DMS53 treated with DMSO at 0.1 percent for 48 hours (cell line): ENCODE data around the gene RPL18A.
"Not testable (repeated sequence)": the region's sequence is repeated elsewhere in the genome, so short reads cannot be mapped to it uniquely, and the experiment has no call there.

ENCODE experiments used
- DNase-seq: peaks from one replicate; lab custom pipeline; 2025; ENCODE audit not compliant: unreplicated experiment; lab: John Stamatoyannopoulos, UW

RPL18A gene

GRCh38 chr19:17866312-17866963 is 6.7 kb downstream of the RPL18A start:
- DNase-seq, result no peak

DNA sequence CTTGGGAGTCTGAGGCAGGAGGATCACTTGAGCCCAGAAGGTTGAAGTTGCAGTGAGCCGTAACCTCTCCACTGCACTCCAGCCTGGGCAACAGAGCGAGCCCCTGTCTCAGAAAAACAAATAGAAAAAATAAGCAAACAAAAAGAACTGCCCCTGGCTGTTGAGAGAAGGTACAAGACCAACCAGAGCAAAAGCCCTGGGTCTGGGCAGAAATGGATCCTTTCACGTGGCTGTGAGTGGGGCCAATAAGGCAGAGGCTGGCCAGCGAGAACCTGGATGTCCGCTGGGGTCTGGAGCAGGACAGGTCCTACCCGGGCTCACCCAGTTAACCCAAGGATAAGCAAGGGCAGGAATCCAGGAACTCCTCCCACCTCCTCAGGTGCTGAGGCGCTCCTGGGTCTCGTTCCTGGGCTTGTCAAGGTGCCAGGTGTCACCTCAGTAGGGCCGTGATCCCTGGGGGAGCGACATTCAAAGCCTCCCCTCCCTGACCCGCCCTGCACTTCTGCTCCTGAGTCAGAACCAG is 7.3 kb downstream of the RPL18A start:
- no peak for DNase-seq

DNA sequence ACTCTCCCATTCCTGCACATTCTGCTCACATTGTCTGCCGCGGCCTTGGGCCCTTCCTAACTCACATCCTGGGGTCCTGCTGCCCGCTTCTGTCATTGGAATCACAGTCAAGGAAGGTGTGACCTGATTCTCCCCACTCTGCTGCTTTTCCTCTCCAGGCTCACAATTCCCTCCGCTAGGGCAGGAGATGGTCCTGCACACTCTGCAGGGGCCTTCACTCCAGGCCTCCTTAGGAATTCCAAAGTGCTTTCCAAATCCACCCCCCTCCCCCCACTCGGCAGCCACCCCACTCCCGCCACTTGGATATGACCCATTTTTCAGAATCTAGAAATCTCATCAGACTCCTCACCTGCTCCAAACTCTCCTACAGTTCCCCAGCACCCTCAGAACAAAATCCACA is 9.0 kb downstream of the RPL18A start:
- no peak for DNase-seq

DNA sequence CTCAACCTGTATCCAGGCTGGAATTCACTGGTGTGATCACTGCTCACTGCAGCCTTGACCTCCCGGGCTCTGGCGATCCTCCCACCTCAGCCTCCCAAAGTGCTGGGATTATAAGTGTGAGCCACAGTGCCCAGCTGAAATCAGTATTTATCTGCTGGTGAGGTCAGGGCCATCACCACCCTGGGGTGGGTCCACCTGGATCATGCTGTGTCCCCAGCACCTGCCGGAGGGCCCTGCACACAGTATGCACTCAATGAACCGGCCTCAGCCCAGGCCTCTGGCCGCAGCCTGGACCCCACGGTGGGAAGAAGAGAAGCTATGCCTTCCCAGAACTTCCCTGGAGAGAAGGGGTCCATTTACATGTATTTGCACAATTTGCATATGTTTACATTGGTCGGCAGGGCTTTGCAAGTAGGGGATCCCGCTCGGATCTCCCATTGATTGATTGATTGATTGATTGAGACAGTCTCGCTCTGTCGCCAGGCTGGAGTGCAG is 9.5 kb downstream of the RPL18A start:
- no peak for DNase-seq

GRCh38 chr19:17871032-17871877 is 11.5 kb downstream of the RPL18A start:
- DNase-seq, result no peak

- DNase-seq, result no peak
Observed at GRCh38 chr19:17871878-17872250, 12.2 kb downstream of the RPL18A start, which contains the start of gene SLC5A5. Gene SLC5A5, plus strand, starts transcription at chr19:17871945. Its CDS starts 375 bp downstream, at chr19:17872320.

GRCh38 chr19:17872251-17873001 is 12.7 kb downstream of the RPL18A start:
- peak; percentile 14 for DNase-seq

GRCh38 chr19:17873786-17874757 is 14.4 kb downstream of the RPL18A start:
- DNase-seq, result peak; percentile 19

DNA sequence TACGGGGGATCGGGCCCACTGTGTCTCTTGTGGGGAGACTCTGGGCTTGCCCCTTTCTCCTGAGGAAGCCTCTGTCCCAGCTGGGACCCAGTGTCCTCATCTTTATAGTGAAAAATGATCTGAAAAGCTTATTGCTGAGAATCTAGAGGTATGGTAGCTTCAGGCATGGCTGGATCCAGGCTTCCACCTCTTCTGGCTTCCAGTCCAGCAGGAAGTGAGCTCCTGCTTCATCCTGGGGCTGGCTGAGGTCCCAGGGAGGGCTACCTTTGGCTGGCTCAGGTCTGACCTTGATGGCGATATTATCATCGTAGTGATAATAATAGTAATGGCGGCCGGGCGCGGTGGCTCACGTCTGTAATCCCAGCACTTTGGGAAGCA is 15.0 kb downstream of the RPL18A start:
- DNase-seq, result no peak

DNA sequence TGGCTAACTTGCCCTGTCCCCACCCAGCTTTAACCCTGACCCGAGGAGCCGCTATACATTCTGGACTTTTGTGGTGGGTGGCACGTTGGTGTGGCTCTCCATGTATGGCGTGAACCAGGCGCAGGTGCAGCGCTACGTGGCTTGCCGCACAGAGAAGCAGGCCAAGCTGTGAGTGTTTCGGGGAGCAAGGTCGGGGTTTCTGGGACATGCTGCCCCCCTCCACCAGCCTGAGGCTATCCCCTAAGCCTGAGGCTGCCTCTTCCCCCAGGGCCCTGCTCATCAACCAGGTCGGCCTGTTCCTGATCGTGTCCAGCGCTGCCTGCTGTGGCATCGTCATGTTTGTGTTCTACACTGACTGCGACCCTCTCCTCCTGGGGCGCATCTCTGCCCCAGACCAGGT is 18.0 kb downstream of the RPL18A start:
- DNase-seq, result no peak

DNA sequence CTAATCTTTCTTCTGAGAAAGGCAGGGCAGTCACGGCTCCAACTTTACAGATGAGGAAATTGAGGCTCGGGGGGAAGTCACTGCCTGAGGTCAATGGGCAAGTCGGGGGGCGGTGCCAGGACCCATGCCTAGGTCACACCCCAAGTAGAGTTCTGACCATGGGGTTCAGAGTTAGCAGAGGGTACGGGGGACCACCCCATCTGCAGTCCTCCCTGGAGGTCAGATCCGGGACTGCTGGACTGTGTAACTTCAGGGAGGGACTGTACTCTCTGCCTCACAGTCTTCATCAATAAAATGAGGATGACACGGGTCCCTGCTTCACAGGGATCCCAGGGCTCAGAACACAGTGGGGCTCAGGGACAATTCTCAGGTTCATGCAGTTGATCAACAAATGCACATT is 19.8 kb downstream of the RPL18A start:
- DNase-seq, result no peak

GRCh38 chr19:17881701-17882100 is 22.0 kb downstream of the RPL18A start:
- DNase-seq, result no peak

DNA sequence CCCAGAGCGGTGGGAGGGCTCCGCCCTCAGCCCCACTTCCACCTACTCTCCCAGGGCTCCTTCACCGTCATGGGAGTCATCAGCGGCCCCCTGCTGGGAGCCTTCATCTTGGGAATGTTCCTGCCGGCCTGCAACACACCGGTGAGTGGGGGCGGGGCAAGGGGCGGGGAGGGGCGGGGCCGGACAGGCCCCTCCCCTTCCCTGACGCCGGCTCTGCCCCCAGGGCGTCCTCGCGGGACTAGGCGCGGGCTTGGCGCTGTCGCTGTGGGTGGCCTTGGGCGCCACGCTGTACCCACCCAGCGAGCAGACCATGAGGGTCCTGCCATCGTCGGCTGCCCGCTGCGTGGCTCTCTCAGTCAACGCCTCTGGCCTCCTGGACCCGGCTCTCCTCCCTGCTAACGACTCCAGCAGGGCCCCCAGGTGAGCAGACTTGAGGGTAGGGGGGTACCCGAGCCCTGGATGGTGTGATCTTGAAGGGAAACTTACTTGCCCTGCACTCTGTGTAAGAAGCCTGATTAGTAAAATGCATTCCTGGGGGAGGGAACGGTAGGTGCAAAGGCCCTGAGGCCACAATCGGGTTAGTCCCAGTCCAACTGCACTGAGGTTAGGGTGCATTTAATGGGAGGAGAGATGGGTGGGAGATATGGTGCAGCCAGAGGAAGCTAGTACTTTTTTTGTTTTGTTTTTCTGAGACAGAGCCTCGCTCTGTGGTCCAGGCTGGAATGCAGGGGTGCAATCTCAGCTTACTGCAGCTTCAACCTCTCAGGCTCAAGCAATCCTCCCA is 24.1 kb downstream of the RPL18A start:
- DNase-seq, result no peak

DNA sequence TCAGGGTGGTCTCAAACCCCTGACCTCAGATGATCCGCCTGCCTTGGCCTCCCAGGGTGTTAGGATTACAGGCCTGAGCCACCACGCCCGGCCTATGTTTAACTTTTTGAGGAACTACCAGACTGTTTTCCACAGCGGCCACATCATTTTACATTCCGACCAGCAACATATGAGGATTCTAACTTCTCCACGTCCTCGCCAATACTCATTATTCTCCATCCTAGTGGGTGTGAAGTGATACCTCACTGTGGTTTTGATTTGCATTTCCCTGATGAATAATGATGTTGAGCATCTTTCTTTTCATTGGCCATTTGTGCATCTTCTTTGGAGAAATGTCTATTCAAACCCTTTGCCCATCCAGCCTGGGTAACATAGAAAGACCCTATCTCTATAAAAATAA is 26.8 kb downstream of the RPL18A start:
- DNase-seq, result no peak

- not testable (repeated sequence) for DNase-seq
Observed at GRCh38 chr19:17887221-17887620, 27.5 kb downstream of the RPL18A start.

DNA sequence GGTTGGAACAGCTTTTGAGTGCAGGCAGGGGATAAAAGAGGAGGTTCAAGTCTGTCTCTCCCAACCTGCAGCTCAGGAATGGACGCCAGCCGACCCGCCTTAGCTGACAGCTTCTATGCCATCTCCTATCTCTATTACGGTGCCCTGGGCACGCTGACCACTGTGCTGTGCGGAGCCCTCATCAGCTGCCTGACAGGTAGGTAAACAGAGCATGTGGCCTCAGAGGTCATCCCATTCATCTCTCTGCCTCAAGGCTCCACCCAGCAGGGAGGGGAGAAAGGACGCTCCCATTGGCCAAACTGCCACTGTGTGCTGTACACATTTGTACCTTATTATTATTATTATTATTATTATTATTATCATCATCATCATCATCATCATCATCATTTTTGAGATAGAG is 28.6 kb downstream of the RPL18A start:
- no peak for DNase-seq

DNA sequence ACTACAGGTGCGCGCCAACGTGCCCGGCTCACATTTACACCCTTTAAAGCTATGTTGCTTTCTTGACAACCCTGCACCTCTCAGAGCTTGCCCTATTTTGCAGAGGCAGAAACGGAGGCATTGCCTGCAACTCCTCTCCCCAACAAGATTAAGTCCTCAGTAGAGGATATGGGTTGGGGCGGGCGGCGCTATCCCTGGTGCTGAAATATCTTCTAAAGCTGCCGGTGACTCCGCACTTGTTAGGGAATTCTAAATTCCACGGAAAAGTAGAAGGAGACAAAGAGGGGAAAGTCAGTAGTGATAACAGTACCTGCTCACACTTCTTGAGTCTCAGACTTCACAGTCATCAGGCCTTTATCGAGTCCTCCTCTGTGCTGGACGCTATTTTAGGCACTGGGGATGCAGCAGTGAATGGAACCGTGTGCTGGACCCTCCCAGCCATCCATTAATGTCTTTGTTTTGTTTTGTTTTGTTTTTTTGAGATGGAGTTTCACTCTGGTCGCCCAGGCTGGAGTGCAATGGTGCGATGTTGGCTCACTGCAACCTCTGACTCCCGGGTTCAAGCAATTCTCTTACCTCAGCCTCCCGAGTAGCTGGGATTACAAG is 30.0 kb downstream of the RPL18A start:
- DNase-seq, result no peak

GRCh38 chr19:17893766-17894165 is 34.1 kb downstream of the RPL18A start:
- DNase-seq, result no peak

DNA sequence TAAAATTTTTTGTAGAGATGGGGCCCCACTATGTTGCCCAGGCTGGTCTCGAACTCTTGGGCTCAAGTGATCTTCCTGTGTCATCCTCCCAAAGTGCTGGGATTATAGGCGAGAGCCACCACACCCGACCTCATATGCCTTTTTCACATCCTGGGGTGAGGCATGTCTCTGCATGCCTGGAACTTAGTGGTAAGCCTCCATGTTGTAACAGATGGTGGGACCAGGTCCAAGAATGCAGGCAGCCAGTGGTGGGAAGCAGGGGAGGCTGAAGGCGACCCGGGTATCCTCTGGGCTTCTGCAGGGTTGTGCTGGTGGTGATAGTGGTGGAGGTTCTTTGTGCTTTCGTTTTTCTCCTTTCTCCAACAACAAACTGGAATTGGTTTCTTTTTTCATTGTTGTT is 43.0 kb downstream of the RPL18A start:
- no peak for DNase-seq
